HepG2 (cell line): ENCODE data around the gene BANP. TPM values are rescaled to one million over a fixed set of nuclear protein-coding genes. Genes with fewer than 3 reads are reported as not detected.

Experiments
- ATAC-seq: fragments of 200-7000 bp; cut with Tn5 transposase; 3 replicates; pipeline ENCODE4 v1.9.1; 2020; ENCODE audit warnings: mild to moderate bottlenecking, moderate library complexity
- BruUV-seq: library from RNA; stranded (reverse); fragments of 400-500 nt; replicated peaks from 2 replicates; lab custom pipeline; 2021; lab: Mats Ljungman, UMichigan
- CTCF ChIA-PET: fragments of 300-600 bp; formaldehyde crosslinking; extraction: SDS; loops from one replicate; lab custom pipeline; 2021; ENCODE audit warnings: low total read pairs, inconsistent platforms, low intra/inter-chr PET ratio; lab: Yijun Ruan, JAX
- POLR2A ChIA-PET: fragments of 350-600 bp; sonication (Branson Sonifier 250); formaldehyde crosslinking; loops from one replicate; lab custom pipeline; 2020; ENCODE audit warnings: antibody characterized with exemption, inconsistent platforms; lab: Yijun Ruan, JAX
- DNase-seq: peaks from one replicate; pipeline ENCODE4 v3.0.0-alpha.2; 2015; ENCODE audit warnings: low spot score
- FAIRE-seq: peaks from 3 replicates; lab custom pipeline; 2011; peaks lifted over from hg19 to GRCh38; lab: Jason Lieb, UNC
- H2AFZ ChIP-seq: one replicate; pipeline ENCODE4 v1.6.1; 2011; ENCODE audit warnings: low read length, inconsistent platforms
- H3K27ac ChIP-seq: fragments of 300-600 bp; 3 replicates; pipeline ENCODE4 v1.8.0; 2011; ENCODE audit warnings: mixed run types, mild to moderate bottlenecking, mixed read lengths, low read length, inconsistent platforms; ENCODE audit not compliant: insufficient read depth; ENCODE audit errors: extremely low read length
- H3K27me3 ChIP-seq, 2 experiments: fragments of 200-600 bp in 1 of 2; 2 replicates in 1 of 2; 3 replicates in 1 of 2; pipeline versions ENCODE4 v1.6.0 to v1.8.0; 2011; ENCODE audit warnings: low read length in 2 of 2, mild to moderate bottlenecking in 2 of 2, moderate library complexity in 2 of 2, inconsistent platforms in 1 of 2; ENCODE audit not compliant: insufficient read depth in 2 of 2, control insufficient read depth in 1 of 2
- H3K36me3 ChIP-seq, 2 experiments: fragments of 200-600 bp in 1 of 2; replicated peaks in 1 of 2; 2 replicates in 1 of 2; 3 replicates in 1 of 2; pipeline versions ENCODE4 v1.5.1 to v1.8.0; 2011; ENCODE audit warnings: low read length in 2 of 2, inconsistent platforms in 1 of 2; ENCODE audit not compliant: insufficient read depth in 2 of 2, control insufficient read depth in 1 of 2
- H3K4me1 ChIP-seq: 2 replicates; pipeline ENCODE4 v1.5.1; 2012; ENCODE audit warnings: low read length, inconsistent platforms; ENCODE audit not compliant: insufficient read depth
- H3K4me2 ChIP-seq: 2 replicates; pipeline ENCODE4 v1.6.0; 2011; ENCODE audit warnings: low read depth, low read length, inconsistent platforms
- H3K4me3 ChIP-seq, 3 experiments: fragments of 200-600 bp in 1 of 3; sonication (generic), shearing (Covaris generic) in 1 of 3; replicated peaks in 1 of 3; 2 replicates each; pipeline ENCODE4 v1.5.1; 2011 to 2016; ENCODE audit warnings: low read length in 3 of 3, inconsistent platforms in 2 of 3, low read depth in 2 of 3, mild to moderate bottlenecking in 2 of 3, control low read depth in 1 of 3, mixed read lengths in 1 of 3; ENCODE audit not compliant: insufficient read depth in 1 of 3
- H3K79me2 ChIP-seq: one replicate; pipeline ENCODE4 v1.6.1; 2011; ENCODE audit warnings: low read length, inconsistent platforms; ENCODE audit not compliant: insufficient read depth
- H3K9ac ChIP-seq: 2 replicates; pipeline ENCODE4 v1.6.0; 2011; ENCODE audit warnings: mild to moderate bottlenecking, low read depth, low read length, inconsistent platforms; ENCODE audit not compliant: insufficient read depth
- H3K9me3 ChIP-seq: 2 replicates; pipeline ENCODE4 v1.5.1; 2012; ENCODE audit warnings: mild to moderate bottlenecking, low read length
- H4K20me1 ChIP-seq: 2 replicates; pipeline ENCODE4 v1.6.0; 2011; ENCODE audit warnings: inconsistent platforms, mild to moderate bottlenecking, low read length, moderate library complexity; ENCODE audit not compliant: insufficient read depth
- HOXA5 ChIP-seq: sonication (generic); formaldehyde crosslinking; IDR thresholded peaks from 2 replicates; pipeline ENCODE4 v1.4.0; 2020; ENCODE audit warnings: missing genetic modification reagents
- PITX1 ChIP-seq: sonication (generic); formaldehyde crosslinking; IDR thresholded peaks from 2 replicates; pipeline ENCODE4 v1.5.1; 2020; ENCODE audit warnings: mild to moderate bottlenecking, missing genetic modification reagents
- POLR2G ChIP-seq: fragments of 200-400 bp; formaldehyde crosslinking; IDR thresholded peaks from 2 replicates; pipeline ENCODE4 v1.6.1; 2018; ENCODE audit warnings: mild to moderate bottlenecking, low read depth, low read length, moderate library complexity
- REL ChIP-seq: sonication (generic); formaldehyde crosslinking; conservative IDR thresholded peaks from 2 replicates; pipeline ENCODE4 v1.8.0; 2022; ENCODE audit warnings: mild to moderate bottlenecking, missing genetic modification reagents, moderate library complexity
- TBL1XR1 ChIP-seq: fragments of 150-350 bp; IDR thresholded peaks from 2 replicates; pipeline ENCODE4 v1.6.1; 2014; ENCODE audit warnings: borderline replicate concordance, low read length; ENCODE audit not compliant: partially characterized antibody
- TMF1 ChIP-seq: sonication (generic); formaldehyde crosslinking; IDR thresholded peaks from 2 replicates; pipeline ENCODE4 v1.8.1; 2022; ENCODE audit warnings: low read depth, missing genetic modification reagents
- ZBTB40 ChIP-seq, 2 experiments: fragments of 450-650 bp in 1 of 2; sonication (generic) in 1 of 2; formaldehyde crosslinking in 1 of 2; IDR thresholded peaks; 2 replicates each; pipeline versions ENCODE4 v1.6.1 to v1.8.0; 2016 to 2022; ENCODE audit warnings: antibody characterized with exemption in 1 of 2, mild to moderate bottlenecking in 1 of 2, missing genetic modification reagents in 1 of 2
- ZBTB42 ChIP-seq: sonication (generic); formaldehyde crosslinking; IDR thresholded peaks from 2 replicates; pipeline ENCODE4 v1.5.0; 2020; ENCODE audit warnings: mild to moderate bottlenecking, missing genetic modification reagents
- ZBTB7B ChIP-seq: sonication (generic); formaldehyde crosslinking; IDR thresholded peaks from 2 replicates; pipeline ENCODE4 v1.4.0; 2020; ENCODE audit warnings: missing genetic modification reagents
- ZBTB8A ChIP-seq: sonication (generic); formaldehyde crosslinking; IDR thresholded peaks from 2 replicates; pipeline ENCODE4 v1.4.0; 2020; ENCODE audit warnings: mild to moderate bottlenecking, low read depth, missing genetic modification reagents, borderline replicate concordance
- ZNF503 ChIP-seq: sonication (generic); formaldehyde crosslinking; IDR thresholded peaks from 2 replicates; pipeline ENCODE4 v1.4.0; 2020; ENCODE audit warnings: missing genetic modification reagents
- ZNF660 ChIP-seq: sonication (generic); formaldehyde crosslinking; IDR thresholded peaks from 2 replicates; pipeline ENCODE4 v1.5.1; 2020; ENCODE audit warnings: mild to moderate bottlenecking, low read depth, missing genetic modification reagents, borderline replicate concordance
- WGBS: methylation state at CpG from one replicate; pipeline ENCODE4 v1.1.6; 2017; ENCODE audit warnings: low lambda C conversion rate; 5-methylcytosine and 5-hydroxymethylcytosine counted together
- in situ Hi-C: cut with HindIII; loops from 2 replicates; pipeline ENCODE4 v1.10.0; 2017; ENCODE audit warnings: low pct_unique_long_range_greater_than_20kb; ENCODE audit not compliant: extremely low pct_ligation_motif_present
- intact Hi-C: fragments of 100-400 bp; cut with micrococcal nuclease; formaldehyde crosslinking; loops from one replicate; pipeline ENCODE4 v1.10.0; 2022; ENCODE audit not compliant: unreplicated experiment
- polyA plus RNA-seq, 8 experiments: library from polyadenylated mRNA; depleted of rRNA in 3 of 8; stranded (reverse) in 7 of 8; unstranded in 1 of 8; fragments of >200 nt; fragmentation: Illumina TruSeq in 4 of 8; extraction: Trizol in 4 of 8; gene quantifications; 2 replicates each; pipeline versions ENCODE4 v1.2.1 to v1.2.3, GENCODE V29; 2011 to 2016; ENCODE audit warnings: low read depth in 4 of 8, missing spikeins in 1 of 8, mixed read lengths in 1 of 8; ENCODE audit not compliant: insufficient read depth in 1 of 8
- total RNA-seq, 5 experiments: library from RNA; depleted of rRNA; stranded (reverse); fragments of >200 nt; fragmentation: Illumina TruSeq; extraction: Trizol; gene quantifications; 2 replicates each; pipeline ENCODE4 v1.2.3, GENCODE V29; 2016; ENCODE audit warnings: low read depth in 1 of 5

Gene BANP
- total and polyA plus RNA-seq, 2 of the 13 experiments (the other 11 are each of a cell fraction or from before 2014, with no cell fraction given): 20.2 to 23.8 TPM

GRCh38 chr16:87955302-87956097 lies 4.3 kb downstream of the BANP start (continued):
- TF ChIP-seq TBL1XR1 (no peak), ZNF503 (CRISPR knock-in tag) (no peak), ZBTB42 (CRISPR knock-in tag) (no peak), ZNF660 (no peak), POLR2G (0 out of 2 replicates have a peak, but pooled peaks have one; percentile 32), TMF1 (CRISPR knock-in tag) (no peak), ZBTB8A (CRISPR knock-in tag) (no peak)

- intact Hi-C loops: no loop called here
- H3K79me2 ChIP-seq: peaks cover 80% of the 10 kb centered on the region
- no peak overlapping the region for H3K27ac ChIP-seq
- POLR2A ChIA-PET: no interaction called here
- H4K20me1 ChIP-seq: 0 out of 2 replicates have a peak, but pooled peaks cover 5% of the 10 kb centered on the region
- H3K4me3 ChIP-seq: no peak overlapping the region
- H3K9ac ChIP-seq: no peak overlapping the region
- peak; percentile 63 for FAIRE-seq
- in situ Hi-C loops: no loop called here
- no peaks in the 10 kb centered on the region for H3K9me3 ChIP-seq
- H3K36me3 ChIP-seq: peaks cover 6 to 31% of the 10 kb centered on the region in 2 experiments; a peak in 4 of 5 replicates
- ATAC-seq: no peak
- H2AFZ ChIP-seq: no peak overlapping the region
- no peaks in the 10 kb centered on the region for H3K27me3 ChIP-seq
- DNase-seq: no peak
- peaks cover 47% of the 10 kb centered on the region for H3K4me1 ChIP-seq
- CTCF ChIA-PET: no interaction called here
- 96% methylated on average over 3 of the region's 3 CpGs for WGBS
- no TSS peak for BruUV-seq
- no peak overlapping the region for H3K4me2 ChIP-seq
- TF ChIP-seq ZBTB7B (CRISPR knock-in tag) (no peak), ZBTB40 (IDR thresholded peaks at IDR 0.05) (no peak), ZBTB40 (CRISPR knock-in tag; IDR thresholded peaks at IDR 0.05) (no peak), REL (CRISPR knock-in tag) (no peak), PITX1 (CRISPR knock-in tag) (no peak), HOXA5 (no peak)
Measured at GRCh38 chr16:87956098-87956364, 4.8 kb downstream of the BANP start.
